ENCODE data around the gene THEMIS.

THEMIS gene

GRCh38 chr6:127859956-127860355, 40.9 kb downstream of the THEMIS start:
- no peak for DNase-seq

GRCh38 chr6:127858727-127859391, 42.0 kb downstream of the THEMIS start:
- DNase-seq: no peak

GRCh38 chr6:127857051-127857637, 43.7 kb downstream of the THEMIS start:
- no peak for DNase-seq

- DNase-seq: peak in 16 of 51 donors; percentile 0 to 70 (median 14)
Observed at GRCh38 chr6:127855542-127856159, 45.2 kb downstream of the THEMIS start.

- no peak for DNase-seq
Observed at GRCh38 chr6:127854009-127854408, 46.8 kb downstream of the THEMIS start.

GRCh38 chr6:127851197-127851596, 49.7 kb downstream of the THEMIS start:
- no peak for DNase-seq

- no peak for DNase-seq
Observed at GRCh38 chr6:127845242-127845641, 55.6 kb downstream of the THEMIS start.

- no peak for DNase-seq
Observed at GRCh38 chr6:127844529-127844928, 56.3 kb downstream of the THEMIS start.

- no peak for DNase-seq
Observed at GRCh38 chr6:127843582-127843981, 57.3 kb downstream of the THEMIS start.

GRCh38 chr6:127842562-127842961, 58.3 kb downstream of the THEMIS start:
- DNase-seq: no peak

- no peak for DNase-seq
Observed at GRCh38 chr6:127841811-127842210, 59.0 kb downstream of the THEMIS start.

GRCh38 chr6:127834136-127834535, 66.7 kb downstream of the THEMIS start:
- no peak for DNase-seq

GRCh38 chr6:127833336-127833735, 67.5 kb downstream of the THEMIS start:
- DNase-seq: no peak

- no peak for DNase-seq
Observed at GRCh38 chr6:127832381-127832780, 68.5 kb downstream of the THEMIS start.

GRCh38 chr6:127824061-127824460, 76.8 kb downstream of the THEMIS start:
- DNase-seq: no peak

- no peak for DNase-seq
Observed at GRCh38 chr6:127821431-127821830, 79.4 kb downstream of the THEMIS start.

- DNase-seq: no peak
Observed at GRCh38 chr6:127818149-127818548, 82.7 kb downstream of the THEMIS start.

- DNase-seq: no peak
Observed at GRCh38 chr6:127816643-127817042, 84.2 kb downstream of the THEMIS start.

- no peak for DNase-seq
Observed at GRCh38 chr6:127813699-127814027, 87.2 kb downstream of the THEMIS start.

GRCh38 chr6:127812985-127813698, 87.7 kb downstream of the THEMIS start:
- DNase-seq: no peak

GRCh38 chr6:127811900-127812570, 88.8 kb downstream of the THEMIS start:
- no peak for DNase-seq
